Vagina (tissue), 2 donors: Measurements from ENCODE around the gene TXNDC9. TPM values are rescaled to one million over a fixed set of nuclear protein-coding genes. Genes with fewer than 3 reads are reported as not detected.
"Not testable (repeated sequence)": the region's sequence is repeated elsewhere in the genome, so short reads cannot be mapped to it uniquely, and the experiment has no call there.

Experiments
- DNase-seq, 2 donors: peaks; one replicate each; pipeline ENCODE4 v3.0.0-alpha.2; 2017; ENCODE audit errors: extremely low spot score in 2 of 2
- H3K27ac ChIP-seq: fragments of 200-600 bp; sonication (generic); one replicate; pipeline ENCODE4 v1.5.1; 2019
- H3K27me3 ChIP-seq: fragments of 200-600 bp; sonication (generic); one replicate; pipeline ENCODE4 v1.5.1; 2019
- H3K36me3 ChIP-seq, 2 donors: fragments of 200-600 bp; sonication (generic); one replicate each; pipeline ENCODE4 v1.5.1; 2017 to 2019
- H3K4me1 ChIP-seq: fragments of 200-600 bp; sonication (generic); one replicate; pipeline ENCODE4 v1.5.1; 2019
- H3K4me3 ChIP-seq, 2 donors: fragments of 200-600 bp; sonication (generic); 1 replicate in 1 of 2; 2 replicates in 1 of 2; pipeline ENCODE4 v1.5.1; 2016 to 2019
- H3K9me3 ChIP-seq: fragments of 200-600 bp; sonication (generic); one replicate; pipeline ENCODE4 v1.5.1; 2019
- POLR2A ChIP-seq, 2 donors: fragments of 450-650 bp; IDR thresholded peaks; one replicate each; pipeline ENCODE4 v1.6.1; 2017; ENCODE audit warnings: antibody characterized with exemption in 2 of 2, mild to moderate bottlenecking in 2 of 2, moderate library complexity in 2 of 2
- POLR2AphosphoS5 ChIP-seq, 2 donors: sonication (generic); formaldehyde crosslinking; IDR thresholded peaks; one replicate each; pipeline ENCODE4 v1.9.0; 2017; ENCODE audit warnings: antibody characterized with exemption in 2 of 2, mild to moderate bottlenecking in 2 of 2, low read depth in 1 of 2; ENCODE audit not compliant: insufficient read depth in 1 of 2
- intact Hi-C: fragments of 100-400 bp; cut with DNase I; formaldehyde crosslinking; loops from one replicate; pipeline ENCODE4 v1.15.1; 2023
- total RNA-seq: library from RNA; depleted of rRNA; stranded (reverse); fragments of >200 nt; gene quantifications from one replicate; pipeline ENCODE4 v1.2.3, GENCODE V29; 2016
- TF ChIP-seq, protein P1 (sequence below), 3 experiments: fragments of 450-650 bp in 2 of 3; fragments of 200-600 bp in 1 of 3; sonication (generic) in 1 of 3; IDR thresholded peaks; one replicate each; pipeline ENCODE4 v1.5.1; 2017 to 2019; ENCODE audit warnings: antibody characterized with exemption in 3 of 3, mild to moderate bottlenecking in 2 of 3, moderate library complexity in 2 of 3

The TXNDC9 gene
- total RNA-seq, 1 donor from 2014 or later, result 37.1 TPM

DNA sequence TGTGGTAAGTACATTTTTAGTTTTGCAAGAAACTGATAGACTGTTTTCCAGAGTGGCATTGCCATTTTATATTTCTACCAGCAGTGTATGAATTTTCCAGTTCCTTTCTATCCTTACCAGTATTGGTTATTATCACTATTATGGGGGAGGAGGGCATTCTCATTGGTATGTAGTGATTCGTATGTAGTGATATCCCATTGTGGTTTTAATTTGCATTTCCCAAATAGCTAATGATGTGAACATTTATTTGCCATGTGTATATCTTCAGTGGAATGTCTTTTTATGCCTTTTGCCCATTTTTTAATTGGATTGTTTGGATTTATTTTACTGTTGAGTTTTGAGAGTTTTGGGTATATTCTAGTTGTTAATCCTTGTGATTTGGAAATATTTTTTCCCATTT lies 17.9 kb upstream of the TXNDC9 start:
- Histone ChIP-seq H3K36me3 (no peaks in the 10 kb centered on the region), H3K27me3 (no peaks in the 10 kb centered on the region), H3K9me3 (no peaks in the 10 kb centered on the region), H3K4me3 (no peak overlapping the region), H3K27ac (no peak overlapping the region), H3K4me1 (no peaks in the 10 kb centered on the region)
- intact Hi-C loops, result no loop called here
- DNase-seq, result no peak
- TF ChIP-seq, protein P1, sequence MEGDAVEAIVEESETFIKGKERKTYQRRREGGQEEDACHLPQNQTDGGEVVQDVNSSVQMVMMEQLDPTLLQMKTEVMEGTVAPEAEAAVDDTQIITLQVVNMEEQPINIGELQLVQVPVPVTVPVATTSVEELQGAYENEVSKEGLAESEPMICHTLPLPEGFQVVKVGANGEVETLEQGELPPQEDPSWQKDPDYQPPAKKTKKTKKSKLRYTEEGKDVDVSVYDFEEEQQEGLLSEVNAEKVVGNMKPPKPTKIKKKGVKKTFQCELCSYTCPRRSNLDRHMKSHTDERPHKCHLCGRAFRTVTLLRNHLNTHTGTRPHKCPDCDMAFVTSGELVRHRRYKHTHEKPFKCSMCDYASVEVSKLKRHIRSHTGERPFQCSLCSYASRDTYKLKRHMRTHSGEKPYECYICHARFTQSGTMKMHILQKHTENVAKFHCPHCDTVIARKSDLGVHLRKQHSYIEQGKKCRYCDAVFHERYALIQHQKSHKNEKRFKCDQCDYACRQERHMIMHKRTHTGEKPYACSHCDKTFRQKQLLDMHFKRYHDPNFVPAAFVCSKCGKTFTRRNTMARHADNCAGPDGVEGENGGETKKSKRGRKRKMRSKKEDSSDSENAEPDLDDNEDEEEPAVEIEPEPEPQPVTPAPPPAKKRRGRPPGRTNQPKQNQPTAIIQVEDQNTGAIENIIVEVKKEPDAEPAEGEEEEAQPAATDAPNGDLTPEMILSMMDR (IDR thresholded peaks at IDR 0.05), result no peak
- TF ChIP-seq POLR2A (IDR thresholded peaks at IDR 0.05) (no peak), POLR2AphosphoS5 (IDR thresholded peaks at IDR 0.05; ENCODE audit: insufficient read depth in 1 of 2, low read depth in 1 of 2) (no peak)

DNA sequence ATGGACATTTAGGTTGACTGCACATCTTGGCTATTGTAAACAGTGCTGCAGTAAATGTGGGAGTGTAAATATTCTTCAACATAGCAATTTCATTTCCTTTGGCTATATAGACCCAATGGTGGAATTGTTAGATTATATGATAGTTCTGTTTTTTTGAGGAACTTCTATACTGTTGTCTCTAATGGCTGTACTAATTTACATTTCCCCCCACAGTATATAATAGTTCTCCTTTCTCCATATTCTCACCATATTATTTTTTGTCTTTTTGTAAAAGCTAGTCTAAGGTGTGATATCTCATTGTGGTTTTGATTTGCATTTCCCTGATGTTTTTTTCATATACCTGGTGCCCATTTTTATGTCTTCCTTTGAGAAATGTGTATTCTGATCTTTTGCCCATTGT lies 14.1 kb upstream of the TXNDC9 start:
- Histone ChIP-seq H3K27me3 (no peaks in the 10 kb centered on the region), H3K4me3 (no peak overlapping the region), H3K27ac (no peak overlapping the region), H3K4me1 (peaks cover 15% of the 10 kb centered on the region), H3K9me3 (no peaks in the 10 kb centered on the region), H3K36me3 (no peaks in the 10 kb centered on the region)
- TF ChIP-seq, protein P1 (IDR thresholded peaks at IDR 0.05), result no peak
- TF ChIP-seq POLR2A (IDR thresholded peaks at IDR 0.05), result no peak
- TF ChIP-seq POLR2AphosphoS5 (IDR thresholded peaks at IDR 0.05; ENCODE audit: insufficient read depth in 1 of 2, low read depth in 1 of 2), result no peak
- DNase-seq, result no peak
- intact Hi-C loops, result no loop called here

DNA sequence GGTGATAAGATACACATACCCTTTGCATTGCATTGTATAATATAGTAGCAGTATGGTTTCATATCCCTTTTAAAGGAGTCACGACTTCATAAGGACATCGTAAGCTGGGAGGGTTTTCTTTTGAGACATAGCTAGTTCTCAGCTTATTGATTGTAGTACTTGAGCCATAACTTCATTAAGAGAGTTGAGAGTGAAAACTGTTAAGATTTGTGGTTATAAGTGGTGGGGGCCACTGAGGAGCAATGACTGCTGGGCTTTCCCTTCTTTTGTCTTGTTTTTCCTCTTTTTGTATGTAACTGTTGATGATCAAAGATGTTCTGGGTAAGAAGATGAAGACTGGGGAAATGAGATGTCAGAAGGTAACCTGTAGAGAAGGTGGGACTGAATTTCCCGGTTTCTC lies 12.0 kb upstream of the TXNDC9 start:
- intact Hi-C loops, result loop anchor here (10.0 kb wide), 1 partner anchor 137 kb away; no protein-coding TSS in a partner anchor
- no peaks in the 10 kb centered on the region for H3K27me3 ChIP-seq
- TF ChIP-seq, protein P1 (IDR thresholded peaks at IDR 0.05), result no peak
- no peak for TF ChIP-seq POLR2AphosphoS5 (IDR thresholded peaks at IDR 0.05; ENCODE audit: insufficient read depth in 1 of 2, low read depth in 1 of 2)
- no peak for TF ChIP-seq POLR2A (IDR thresholded peaks at IDR 0.05)
- DNase-seq, result no peak
- H3K9me3 ChIP-seq, result no peaks in the 10 kb centered on the region
- no peak overlapping the region for H3K4me3 ChIP-seq
- no peak overlapping the region for H3K27ac ChIP-seq
- H3K4me1 ChIP-seq, result peaks cover 15% of the 10 kb centered on the region
- no peaks in the 10 kb centered on the region for H3K36me3 ChIP-seq

DNA sequence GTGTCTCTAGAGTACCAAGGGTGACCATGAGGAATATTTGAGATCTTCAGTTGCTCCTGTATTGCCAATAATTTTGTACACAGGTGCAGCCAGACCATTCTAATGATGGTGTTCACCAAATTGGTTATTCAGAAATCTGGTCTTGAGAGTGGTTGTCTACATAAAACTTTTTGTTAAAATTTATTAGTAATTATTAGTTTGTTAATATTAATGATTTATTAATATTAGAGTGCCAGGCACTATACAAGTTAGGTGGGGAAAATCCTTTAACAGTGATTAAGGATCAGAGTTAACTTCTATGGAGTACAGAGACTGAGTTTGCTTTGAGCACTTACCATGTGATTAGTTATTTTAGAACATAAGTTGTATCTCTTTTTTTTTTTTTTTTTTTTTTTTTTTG lies 10.1 kb upstream of the TXNDC9 start:
- Histone ChIP-seq H3K9me3 (no peaks in the 10 kb centered on the region), H3K27ac (no peak overlapping the region), H3K36me3 (no peaks in the 10 kb centered on the region), H3K4me3 (no peak overlapping the region), H3K27me3 (no peaks in the 10 kb centered on the region), H3K4me1 (peaks cover 15% of the 10 kb centered on the region)
- no peak for TF ChIP-seq POLR2A (IDR thresholded peaks at IDR 0.05)
- TF ChIP-seq, protein P1 (IDR thresholded peaks at IDR 0.05), result no peak
- no peak for TF ChIP-seq POLR2AphosphoS5 (IDR thresholded peaks at IDR 0.05; ENCODE audit: insufficient read depth in 1 of 2, low read depth in 1 of 2)
- no peak for DNase-seq
- intact Hi-C loops, result loop anchor here (10.0 kb wide), 1 partner anchor 139 kb away; no protein-coding TSS in a partner anchor

DNA sequence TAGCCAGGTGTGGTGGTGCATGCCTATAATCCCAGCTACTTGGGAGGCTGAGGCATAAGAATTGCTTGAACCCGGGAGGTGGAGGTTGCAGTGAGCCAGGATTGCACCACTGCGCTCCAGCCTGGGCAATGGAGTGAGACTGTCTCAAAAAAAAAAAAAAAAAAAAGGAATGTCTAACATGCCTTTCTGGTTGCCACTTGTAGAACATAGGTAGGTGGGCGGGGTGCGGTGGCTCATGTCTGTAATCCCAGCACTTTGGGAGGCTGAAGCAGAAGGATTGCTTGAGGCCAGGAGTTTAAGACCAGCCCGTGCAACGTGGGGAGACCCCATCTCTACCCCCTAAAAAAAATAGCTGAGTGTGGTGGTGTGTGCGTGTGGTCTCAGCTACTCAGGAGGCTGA lies 9.3 kb upstream of the TXNDC9 start:
- H3K4me1 ChIP-seq, result peaks cover 15% of the 10 kb centered on the region
- H3K27ac ChIP-seq, H3K36me3 ChIP-seq, H3K27me3 ChIP-seq, H3K4me3 ChIP-seq, DNase-seq, H3K9me3 ChIP-seq: not testable (repeated sequence)
- intact Hi-C loops, result loop anchor here (10.0 kb wide), 1 partner anchor 139 kb away; no protein-coding TSS in a partner anchor
